ENCODE results near the gene NACC2.
A peak's percentile ranks its signal among the peaks of the same experiment; 100 is the strongest.
"Not testable (repeated sequence)": the region's sequence is repeated elsewhere in the genome, so short reads cannot be mapped to it uniquely, and the experiment has no call there.

Gene NACC2

GRCh38 chr9:136109351-136110081 is 14.4 kb upstream of the NACC2 start:
- DNase-seq = peak; percentile 91 to 96

- no peak for DNase-seq
These were observed 13.7 kb upstream of the NACC2 start for GRCh38 chr9:136108648-136109266.

GRCh38 chr9:136107953-136108647 is 13.0 kb upstream of the NACC2 start:
- no peak for DNase-seq

- DNase-seq = peak; percentile 52 to 67
These were observed 12.3 kb upstream of the NACC2 start for GRCh38 chr9:136107155-136107952.

GRCh38 chr9:136105398-136106135 is 10.5 kb upstream of the NACC2 start:
- no peak for DNase-seq

- no peak for DNase-seq
These were observed 9.8 kb upstream of the NACC2 start for GRCh38 chr9:136104916-136105315.

- no peak for DNase-seq
These were observed 9.4 kb upstream of the NACC2 start for GRCh38 chr9:136104488-136104800.

GRCh38 chr9:136103651-136104487 is 8.8 kb upstream of the NACC2 start:
- no peak for DNase-seq

DNA sequence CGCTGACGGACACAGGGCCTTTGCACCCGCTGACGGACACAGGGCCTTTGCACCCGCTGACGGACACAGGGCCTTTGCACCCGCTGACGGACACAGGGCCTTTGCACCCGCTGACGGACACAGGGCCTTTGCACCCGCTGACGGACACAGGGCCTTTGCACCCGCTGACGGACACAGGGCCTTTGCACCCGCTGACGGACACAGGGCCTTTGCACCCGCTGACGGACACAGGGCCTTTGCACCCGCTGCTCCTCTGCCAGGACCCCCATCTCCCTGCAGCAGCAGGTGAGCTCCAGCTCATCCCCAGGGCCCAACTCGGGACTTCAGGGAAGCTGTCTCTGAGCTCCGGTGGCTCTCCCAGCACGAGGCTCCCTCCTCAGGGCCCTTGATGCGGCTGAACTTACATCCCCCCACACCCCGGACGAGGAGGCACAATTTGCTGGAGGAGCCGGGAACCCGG is 6.6 kb upstream of the NACC2 start:
- DNase-seq = not testable (repeated sequence)

DNA sequence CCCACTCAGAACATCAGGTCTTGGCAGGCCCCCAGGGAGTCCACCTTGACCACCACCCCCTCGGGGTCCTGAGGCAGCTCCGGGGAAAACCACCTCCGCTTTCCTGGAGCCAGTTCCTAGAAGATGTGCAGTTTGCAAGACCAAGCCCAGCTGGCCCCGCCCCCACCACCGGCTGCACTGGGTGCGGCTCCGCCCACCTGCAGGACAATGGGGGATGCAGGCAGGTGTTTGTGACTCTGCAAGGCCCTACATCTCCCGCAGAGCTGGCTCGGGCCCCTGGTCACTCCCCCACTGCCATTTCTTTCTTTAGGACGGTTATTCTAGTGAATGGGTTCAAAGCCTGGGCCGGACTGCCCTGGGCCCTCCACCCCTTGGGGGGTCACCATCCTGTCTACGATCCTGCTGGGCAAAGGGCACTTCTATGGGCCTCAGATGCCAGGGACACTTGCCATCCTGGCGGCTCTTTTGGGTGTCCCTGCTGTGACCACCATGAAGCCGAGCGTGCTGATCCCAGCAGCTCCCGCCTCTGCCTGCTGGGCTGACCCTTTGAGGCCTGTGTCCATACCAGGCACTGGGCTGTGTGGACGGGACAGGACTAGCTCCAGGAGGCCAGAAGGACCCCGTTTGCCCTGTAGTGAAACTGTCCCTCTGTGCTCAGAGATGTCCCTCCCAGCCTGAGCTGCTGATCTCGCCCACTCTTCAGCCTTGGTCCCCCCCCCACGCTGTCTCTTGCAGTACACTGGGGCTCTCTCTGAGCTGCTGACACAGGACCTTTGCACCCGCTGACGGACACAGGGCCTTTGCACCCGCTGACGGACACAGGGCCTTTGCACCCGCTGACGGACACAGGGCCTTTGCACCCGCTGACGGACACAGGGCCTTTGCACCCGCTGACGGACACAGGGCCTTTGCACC is 5.9 kb upstream of the NACC2 start:
- no peak for DNase-seq

- no peak for DNase-seq
These were observed 4.5 kb upstream of the NACC2 start for GRCh38 chr9:136099542-136099941.

GRCh38 chr9:136098844-136099243 is 3.8 kb upstream of the NACC2 start:
- no peak for DNase-seq

- no peak for DNase-seq
These were observed 3.1 kb upstream of the NACC2 start for GRCh38 chr9:136098210-136098609.

GRCh38 chr9:136096505-136097001 is 1.5 kb upstream of the NACC2 start:
- no peak for DNase-seq

DNA sequence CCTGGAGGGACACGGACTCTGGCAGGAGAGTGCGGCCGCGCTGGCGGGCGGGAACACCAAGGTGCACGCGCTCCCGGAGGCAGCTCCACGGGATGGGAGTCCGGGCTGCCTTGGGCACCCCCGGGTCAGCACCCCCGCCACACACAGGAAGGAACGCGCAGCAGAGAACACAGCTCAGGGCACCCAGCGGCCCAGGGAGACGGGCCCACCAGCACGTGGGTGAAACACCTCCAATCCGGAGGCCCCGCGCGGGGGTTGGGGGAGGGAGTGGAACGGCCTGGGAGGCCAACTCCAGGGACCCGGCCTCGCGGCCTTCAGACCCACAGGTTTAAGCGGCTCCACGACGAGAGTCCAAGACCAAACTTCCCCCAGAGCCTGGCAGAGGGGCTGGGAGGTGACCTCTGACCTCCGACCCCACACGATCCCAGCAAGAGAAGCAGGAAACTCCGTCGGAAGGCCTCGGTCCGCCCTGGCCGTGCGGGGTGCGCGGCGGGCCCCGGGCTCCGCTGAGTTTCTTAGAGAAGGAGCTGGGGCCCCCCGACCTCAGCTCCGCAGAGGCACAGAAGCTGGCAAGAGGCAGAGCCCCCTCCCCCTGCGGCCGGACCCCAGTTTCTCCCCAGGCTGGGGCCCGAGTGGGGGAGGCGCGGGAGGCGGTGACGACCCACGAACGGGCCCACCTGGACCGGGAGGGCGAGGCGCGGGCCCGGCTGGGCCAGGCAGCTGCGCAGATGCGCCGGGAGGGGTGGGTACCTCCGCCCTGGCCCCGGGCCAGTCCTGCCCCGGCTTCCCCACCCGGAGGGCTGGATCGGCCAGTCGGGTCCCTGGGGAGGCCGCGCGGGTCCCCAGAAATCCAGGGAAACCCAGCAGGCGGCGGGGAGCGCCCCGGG is 851 bp downstream of the NACC2 start:
- DNase-seq = peak; percentile 75 to 78

GRCh38 chr9:136093346-136093986 is 1.6 kb downstream of the NACC2 start:
- DNase-seq = no peak

DNA sequence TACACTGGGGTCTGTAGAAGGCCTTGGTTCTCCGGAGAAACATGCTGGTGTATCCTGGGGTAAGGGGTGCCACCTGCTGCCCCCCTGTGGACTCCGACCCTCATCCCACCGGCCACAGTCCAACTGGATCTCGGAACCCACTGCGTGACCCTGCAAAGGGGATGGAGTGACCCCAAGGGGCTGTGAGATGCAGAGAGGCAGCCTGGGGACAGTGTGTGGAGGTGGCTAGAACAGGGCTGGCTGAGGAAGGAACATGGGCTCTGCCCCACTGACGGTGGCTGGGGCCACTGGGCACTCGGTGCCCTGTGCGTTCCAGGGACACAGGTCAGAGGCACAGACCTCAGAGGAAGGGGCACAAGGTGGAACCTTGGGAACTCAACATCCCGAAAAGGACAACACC is 2.3 kb downstream of the NACC2 start:
- DNase-seq = no peak

GRCh38 chr9:136092353-136092650 is 2.8 kb downstream of the NACC2 start:
- no peak for DNase-seq
